ENCODE measurements around the gene PARS2.

DNA sequence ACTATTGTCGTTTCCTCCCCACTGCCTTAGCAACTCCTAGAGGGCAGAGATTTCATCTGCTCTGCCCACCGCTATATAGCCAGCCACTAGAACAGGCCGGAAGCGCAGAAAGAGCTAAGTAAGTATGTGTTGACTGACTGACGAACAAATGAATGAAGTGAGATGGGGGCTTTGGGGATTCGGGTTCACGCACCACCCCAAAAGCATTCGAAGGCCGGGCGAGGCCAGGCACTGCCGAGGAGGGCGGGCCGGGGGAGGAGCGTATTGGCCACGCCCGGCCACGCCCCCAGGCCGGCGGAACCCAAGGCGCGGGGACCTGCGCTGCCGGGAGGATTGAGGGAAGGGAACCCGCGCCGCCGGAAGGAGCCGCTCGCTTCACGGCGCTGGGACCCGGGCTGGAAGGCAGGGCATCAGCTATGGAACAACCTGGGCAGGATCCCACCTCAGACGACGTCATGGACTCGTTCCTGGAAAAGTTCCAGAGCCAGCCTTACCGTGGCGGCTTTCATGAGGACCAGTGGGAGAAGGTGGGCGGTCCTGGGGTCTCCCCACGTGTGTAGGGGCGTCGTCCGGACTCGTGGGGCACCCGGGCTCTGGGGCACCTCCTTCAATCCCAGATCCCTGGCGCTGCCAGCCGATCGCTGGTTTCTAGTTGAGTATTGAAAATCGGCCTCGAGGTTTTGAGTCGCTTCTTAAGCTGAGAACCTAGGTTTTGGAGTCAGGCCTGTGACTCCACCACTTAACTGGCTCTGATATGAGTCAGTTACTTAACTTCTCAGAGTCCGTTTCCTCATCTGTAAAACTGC, 48.6 kb downstream of the PARS2 start, which contains the start of gene TTC4:
- TF ChIP-seq, protein P1, sequence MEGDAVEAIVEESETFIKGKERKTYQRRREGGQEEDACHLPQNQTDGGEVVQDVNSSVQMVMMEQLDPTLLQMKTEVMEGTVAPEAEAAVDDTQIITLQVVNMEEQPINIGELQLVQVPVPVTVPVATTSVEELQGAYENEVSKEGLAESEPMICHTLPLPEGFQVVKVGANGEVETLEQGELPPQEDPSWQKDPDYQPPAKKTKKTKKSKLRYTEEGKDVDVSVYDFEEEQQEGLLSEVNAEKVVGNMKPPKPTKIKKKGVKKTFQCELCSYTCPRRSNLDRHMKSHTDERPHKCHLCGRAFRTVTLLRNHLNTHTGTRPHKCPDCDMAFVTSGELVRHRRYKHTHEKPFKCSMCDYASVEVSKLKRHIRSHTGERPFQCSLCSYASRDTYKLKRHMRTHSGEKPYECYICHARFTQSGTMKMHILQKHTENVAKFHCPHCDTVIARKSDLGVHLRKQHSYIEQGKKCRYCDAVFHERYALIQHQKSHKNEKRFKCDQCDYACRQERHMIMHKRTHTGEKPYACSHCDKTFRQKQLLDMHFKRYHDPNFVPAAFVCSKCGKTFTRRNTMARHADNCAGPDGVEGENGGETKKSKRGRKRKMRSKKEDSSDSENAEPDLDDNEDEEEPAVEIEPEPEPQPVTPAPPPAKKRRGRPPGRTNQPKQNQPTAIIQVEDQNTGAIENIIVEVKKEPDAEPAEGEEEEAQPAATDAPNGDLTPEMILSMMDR (IDR thresholded peaks at IDR 0.05; ENCODE audit: low read length) = no peak
- TF ChIP-seq EZH2 (optimal IDR thresholded peaks at IDR 0.05; ENCODE audit: low read depth, low read length) = no peak

All from MM.1S (cell line).